HG02588 (cell line): ENCODE data around the gene MRPS18A.
"Not testable (repeated sequence)": the region's sequence is repeated elsewhere in the genome, so short reads cannot be mapped to it uniquely, and the experiment has no call there.

Experiments used
- ATAC-seq: cut with Tn5 transposase; IDR thresholded peaks from one replicate; pipeline ENCODE4 v1.9.1; 2021; ENCODE audit warnings: mild to moderate bottlenecking, moderate library complexity; ENCODE audit not compliant: unreplicated experiment

Gene MRPS18A

GRCh38 chr6:43717822-43718221 lies 30.2 kb upstream of the MRPS18A start:
- ATAC-seq = no peak

GRCh38 chr6:43717389-43717788 lies 29.8 kb upstream of the MRPS18A start:
- ATAC-seq = no peak

GRCh38 chr6:43716099-43716498 lies 28.5 kb upstream of the MRPS18A start:
- no peak for ATAC-seq

- peak; percentile 89 for ATAC-seq
Measured at GRCh38 chr6:43715056-43715788, 27.6 kb upstream of the MRPS18A start.

GRCh38 chr6:43714311-43715055 lies 26.9 kb upstream of the MRPS18A start:
- ATAC-seq = peak; percentile 36

GRCh38 chr6:43713643-43714310 lies 26.2 kb upstream of the MRPS18A start:
- no peak for ATAC-seq

- ATAC-seq = no peak
Measured at GRCh38 chr6:43712579-43712978, 25.0 kb upstream of the MRPS18A start.

- ATAC-seq = no peak
Measured at GRCh38 chr6:43710576-43710975, 23.0 kb upstream of the MRPS18A start.

GRCh38 chr6:43709654-43710303 lies 22.2 kb upstream of the MRPS18A start:
- ATAC-seq = no peak

- no peak for ATAC-seq
Measured at GRCh38 chr6:43708860-43709653, 21.5 kb upstream of the MRPS18A start.

- no peak for ATAC-seq
Measured at GRCh38 chr6:43707767-43708166, 20.2 kb upstream of the MRPS18A start.

GRCh38 chr6:43707269-43707668 lies 19.7 kb upstream of the MRPS18A start:
- no peak for ATAC-seq

- ATAC-seq = no peak
Measured at GRCh38 chr6:43706788-43707187, 19.2 kb upstream of the MRPS18A start.

GRCh38 chr6:43705996-43706395 lies 18.4 kb upstream of the MRPS18A start:
- no peak for ATAC-seq

GRCh38 chr6:43703512-43704429 lies 16.2 kb upstream of the MRPS18A start:
- ATAC-seq = no peak

- no peak for ATAC-seq
Measured at GRCh38 chr6:43702534-43703440, 15.2 kb upstream of the MRPS18A start.

GRCh38 chr6:43702171-43702533 lies 14.6 kb upstream of the MRPS18A start:
- no peak for ATAC-seq

GRCh38 chr6:43700939-43701560 lies 13.5 kb upstream of the MRPS18A start:
- ATAC-seq = not testable (repeated sequence)
